Activated naive CD4-positive, alpha-beta T cell treated with anti-CD3 and anti-CD28 coated beads, Interleukin-2, amount 50 U/mL, for 24 hours (primary cell): Measurements from ENCODE around the gene BSDC1.

Experiments
- H3K27ac Mint-ChIP-seq: one replicate; pipeline ENCODE4 v1.8.0; 2021; ENCODE audit warnings: mild to moderate bottlenecking, mixed read lengths
- H3K27me3 Mint-ChIP-seq: one replicate; pipeline ENCODE4 v1.8.0; 2021; ENCODE audit warnings: mixed read lengths
- H3K36me3 Mint-ChIP-seq: one replicate; pipeline ENCODE4 v1.8.0; 2021; ENCODE audit warnings: mixed read lengths
- H3K4me1 Mint-ChIP-seq: one replicate; pipeline ENCODE4 v1.8.0; 2021; ENCODE audit warnings: mixed read lengths
- H3K4me3 Mint-ChIP-seq: one replicate; pipeline ENCODE4 v1.8.0; 2021; ENCODE audit warnings: mild to moderate bottlenecking, mixed read lengths
- H3K9me3 Mint-ChIP-seq: one replicate; pipeline ENCODE4 v1.8.0; 2021; ENCODE audit warnings: mixed read lengths

BSDC1 gene

GRCh38 chr1:32318127-32318869, 75.9 kb downstream of the BSDC1 start:
- Mint-ChIP-seq H3K4me3 (no peak overlapping the region), H3K27ac (peak overlapping the region; percentile 30), H3K9me3 (no peaks in the 10 kb centered on the region), H3K36me3 (peaks cover 7% of the 10 kb centered on the region), H3K27me3 (no peaks in the 10 kb centered on the region), H3K4me1 (peaks cover 44% of the 10 kb centered on the region)

GRCh38 chr1:32316903-32317277, 77.4 kb downstream of the BSDC1 start:
- no peak overlapping the region for H3K4me3 Mint-ChIP-seq
- no peaks in the 10 kb centered on the region for H3K27me3 Mint-ChIP-seq
- H3K9me3 Mint-ChIP-seq = no peaks in the 10 kb centered on the region
- peaks cover 40% of the 10 kb centered on the region for H3K4me1 Mint-ChIP-seq
- H3K36me3 Mint-ChIP-seq = peaks cover 5% of the 10 kb centered on the region
- H3K27ac Mint-ChIP-seq = peak overlapping the region; percentile 19
